GM21717 (cell line): Measurements from ENCODE around the gene CTIF.
"Not testable (repeated sequence)": the region's sequence is repeated elsewhere in the genome, so short reads cannot be mapped to it uniquely, and the experiment has no call there.

Experiments used
- ATAC-seq: cut with Tn5 transposase; IDR thresholded peaks from one replicate; pipeline ENCODE4 v1.9.1; 2021; ENCODE audit warnings: mild to moderate bottlenecking, moderate library complexity; ENCODE audit not compliant: unreplicated experiment

Gene CTIF

DNA sequence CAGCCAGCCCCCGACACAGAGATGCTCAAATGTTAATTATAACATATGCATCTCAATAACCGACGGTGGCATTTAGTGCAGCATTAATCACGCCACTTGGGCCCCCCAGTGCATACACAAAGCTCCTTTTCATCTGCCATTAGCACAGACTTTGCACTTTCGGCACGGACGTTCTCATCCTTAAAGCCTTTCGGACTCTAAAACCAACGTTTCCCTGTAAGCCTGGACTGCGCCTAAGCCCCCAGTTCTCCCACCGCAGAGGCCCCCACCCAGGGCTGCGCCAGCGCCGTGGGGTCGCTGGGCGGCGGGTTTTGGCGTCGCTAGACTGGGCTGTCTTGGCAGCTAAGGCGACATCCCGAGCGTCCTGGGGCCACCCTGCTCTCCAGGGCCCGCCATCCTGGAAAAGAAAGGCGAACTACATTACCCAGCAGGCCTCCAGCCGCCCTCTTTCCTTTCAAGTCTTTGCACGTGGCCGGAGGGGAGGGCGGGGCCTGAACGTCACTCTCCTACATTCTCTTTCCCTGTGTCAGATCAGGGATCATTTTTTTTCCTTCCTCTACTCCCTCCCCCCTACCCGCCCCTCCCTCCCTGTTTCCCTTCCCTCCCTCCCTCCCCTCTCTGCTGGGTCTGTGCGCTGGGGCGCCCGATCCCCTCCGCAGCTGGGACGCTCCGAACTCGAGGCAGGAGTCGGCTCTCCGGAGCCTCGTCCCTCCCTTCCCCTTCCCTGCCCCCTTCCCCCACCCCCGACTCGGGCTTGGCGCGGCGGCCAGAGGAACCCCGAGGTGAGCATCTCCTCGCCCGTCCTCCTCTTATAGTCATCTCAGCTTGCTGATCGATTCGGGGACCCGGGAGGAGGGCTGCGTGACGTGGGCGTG lies at the start of gene CTIF:
Gene CTIF, plus strand, starts transcription at position 501 of the 875 bp plus-strand sequence. CDS start 80,535 bp downstream, outside the sequence.
- peak; percentile 83 for ATAC-seq

DNA sequence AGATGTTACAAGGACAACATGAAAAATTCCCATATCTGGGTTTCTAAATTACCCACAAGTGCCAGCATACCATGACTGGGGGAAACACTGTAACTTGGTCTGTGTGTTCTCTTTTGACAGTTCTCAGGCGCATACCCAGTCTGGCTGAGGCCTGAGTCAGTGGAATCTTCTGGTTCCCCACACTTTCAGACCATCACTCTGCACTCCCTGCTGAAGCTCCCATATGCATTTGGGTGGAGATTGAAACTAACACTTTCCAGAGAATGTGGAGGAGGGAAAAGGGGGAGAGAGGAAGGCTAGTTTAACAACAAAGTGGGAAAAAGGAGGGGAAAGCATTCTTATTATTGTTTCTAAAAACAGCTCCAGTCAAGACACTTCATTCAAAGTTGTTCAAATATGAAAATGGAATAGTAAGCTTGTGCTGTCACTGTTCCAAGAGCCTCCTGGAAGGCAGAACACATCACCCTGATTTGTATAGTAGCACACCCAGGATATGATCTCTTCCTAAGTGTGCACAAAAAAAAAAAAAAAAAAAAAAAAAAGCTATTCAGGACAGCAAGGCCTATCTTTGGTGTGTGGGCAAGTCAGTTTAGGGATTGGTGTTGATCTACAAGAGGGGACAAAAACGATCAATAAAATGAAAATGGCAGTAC lies 48.1 kb upstream of the CTIF start:
- ATAC-seq: no peak

DNA sequence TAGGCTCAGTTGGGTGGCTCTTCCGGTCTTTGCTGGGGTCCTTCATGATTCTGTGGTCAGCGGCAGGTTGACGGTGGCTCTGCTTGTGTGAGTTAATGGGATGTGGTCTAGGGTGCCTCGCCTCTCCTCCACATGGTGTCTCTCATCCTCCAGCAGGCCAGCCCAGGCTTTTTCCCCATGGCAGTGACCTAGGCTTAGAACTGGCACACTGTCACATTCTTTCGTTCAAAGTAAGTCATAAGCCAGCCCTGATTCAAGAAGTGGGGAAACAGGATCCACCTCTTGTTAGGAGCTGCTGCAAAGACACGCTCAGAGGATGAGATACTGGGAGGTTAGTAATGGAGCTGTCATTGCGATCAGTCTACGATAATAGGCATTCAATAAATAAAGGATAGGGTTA lies 46.0 kb upstream of the CTIF start:
- ATAC-seq: no peak

DNA sequence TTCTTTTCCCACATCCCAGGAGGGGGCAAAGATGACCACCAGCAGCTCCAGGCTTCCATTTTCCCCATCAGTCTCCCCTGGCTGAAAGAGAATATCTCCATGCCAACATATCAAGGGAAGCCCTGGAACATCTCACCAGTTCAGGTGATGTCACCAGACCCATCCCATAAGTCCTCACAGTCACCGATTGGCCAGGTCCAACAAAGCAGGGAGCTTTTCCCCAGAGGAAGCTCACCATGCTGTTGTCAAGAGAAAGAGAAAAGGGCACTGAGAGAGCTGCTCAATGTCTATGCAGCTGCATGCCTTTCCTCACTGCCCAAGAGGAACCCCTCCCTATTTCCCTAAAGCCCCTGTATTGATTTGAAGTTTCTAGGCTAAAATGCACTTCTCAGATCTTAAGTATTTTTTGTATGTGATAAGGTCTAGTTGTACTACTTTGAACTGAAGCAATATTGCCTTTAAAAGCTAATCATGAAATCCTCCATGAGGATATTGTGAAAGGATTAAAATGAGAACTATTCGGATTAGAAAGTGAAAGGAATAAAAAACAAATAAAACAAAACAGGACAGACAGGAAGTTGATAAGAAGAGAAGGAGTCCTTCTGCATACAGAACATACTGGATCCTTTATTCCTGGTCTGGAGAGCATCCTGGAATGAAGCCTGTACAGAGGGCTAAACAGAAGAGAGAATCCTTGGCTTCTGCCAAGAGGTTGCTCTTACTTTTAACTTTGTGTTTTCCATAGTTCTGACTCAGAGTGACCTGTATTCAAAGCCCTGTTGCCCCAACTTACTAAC lies 45.2 kb upstream of the CTIF start:
- ATAC-seq: no peak

DNA sequence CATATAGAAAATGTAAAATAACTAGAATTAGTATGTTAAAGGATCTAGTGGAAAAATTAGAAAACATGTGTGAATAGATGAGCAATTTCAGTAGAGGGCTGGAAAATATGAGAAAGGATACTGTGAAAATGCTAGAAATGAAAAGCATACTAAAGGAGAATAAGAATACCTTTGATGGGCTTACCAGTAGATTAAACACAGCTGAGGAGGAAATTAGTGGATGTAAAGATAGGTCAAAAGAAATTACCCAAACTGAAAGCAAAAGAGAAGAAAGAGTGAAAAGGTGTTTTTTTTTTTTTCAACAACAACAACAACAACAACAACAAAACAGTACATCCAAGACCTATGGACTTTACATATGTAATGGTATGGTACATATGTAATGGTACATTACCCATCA lies 41.0 kb upstream of the CTIF start:
- ATAC-seq: no peak

DNA sequence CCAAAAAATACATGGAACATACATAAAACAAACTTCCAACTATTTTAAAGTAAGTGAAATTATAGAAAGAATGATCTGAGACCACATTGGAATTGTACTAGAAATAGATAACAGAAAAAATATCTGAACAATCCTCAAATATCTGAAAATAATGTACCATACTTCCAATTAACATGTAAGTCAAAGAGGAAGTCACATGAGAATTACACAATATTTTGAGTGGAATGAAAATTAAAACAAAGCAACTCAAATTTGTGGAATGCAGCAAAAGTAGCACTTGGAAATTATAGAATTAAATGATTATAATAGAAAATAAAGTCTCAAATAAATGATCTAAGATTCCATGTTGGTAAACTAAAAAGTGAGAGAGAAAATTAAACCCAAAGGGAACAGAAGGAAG lies 38.3 kb upstream of the CTIF start:
- ATAC-seq: no peak

DNA sequence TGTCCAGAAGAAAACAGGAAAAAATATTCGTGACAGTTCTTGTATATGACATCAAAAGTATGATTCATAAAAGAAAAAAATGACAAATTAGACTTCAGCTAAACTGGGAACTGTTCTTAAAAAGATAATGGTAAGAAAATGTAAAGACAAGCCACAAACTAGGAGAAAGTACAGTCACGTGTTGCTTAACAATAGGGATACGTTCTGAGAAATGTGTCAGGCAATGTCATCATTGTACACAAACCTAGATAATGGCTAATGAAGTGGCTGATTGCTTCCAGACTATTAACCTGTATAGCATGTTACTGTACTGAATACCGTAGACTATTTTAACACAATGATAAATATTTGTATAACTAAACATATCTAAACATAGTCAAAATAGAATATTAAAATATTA lies 35.9 kb upstream of the CTIF start:
- no peak for ATAC-seq

DNA sequence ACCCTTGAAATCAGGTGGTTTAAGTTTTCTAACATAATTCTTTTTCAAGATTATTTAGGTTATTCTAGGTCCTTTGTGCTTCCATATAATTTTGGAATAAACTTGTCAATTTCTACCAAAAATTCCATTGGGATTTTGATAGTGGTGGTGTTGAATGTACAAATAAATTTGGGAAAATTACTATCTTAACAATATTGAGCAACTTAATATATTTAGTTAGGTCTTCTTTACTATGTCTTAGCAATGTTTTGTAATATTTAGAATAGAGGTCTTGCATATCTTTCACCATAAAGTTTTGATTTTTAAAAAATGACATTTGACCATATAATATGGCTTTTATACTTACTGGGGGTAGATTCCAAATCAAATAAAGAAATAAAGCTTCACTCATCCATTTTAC lies 34.0 kb upstream of the CTIF start:
- ATAC-seq: no peak

DNA sequence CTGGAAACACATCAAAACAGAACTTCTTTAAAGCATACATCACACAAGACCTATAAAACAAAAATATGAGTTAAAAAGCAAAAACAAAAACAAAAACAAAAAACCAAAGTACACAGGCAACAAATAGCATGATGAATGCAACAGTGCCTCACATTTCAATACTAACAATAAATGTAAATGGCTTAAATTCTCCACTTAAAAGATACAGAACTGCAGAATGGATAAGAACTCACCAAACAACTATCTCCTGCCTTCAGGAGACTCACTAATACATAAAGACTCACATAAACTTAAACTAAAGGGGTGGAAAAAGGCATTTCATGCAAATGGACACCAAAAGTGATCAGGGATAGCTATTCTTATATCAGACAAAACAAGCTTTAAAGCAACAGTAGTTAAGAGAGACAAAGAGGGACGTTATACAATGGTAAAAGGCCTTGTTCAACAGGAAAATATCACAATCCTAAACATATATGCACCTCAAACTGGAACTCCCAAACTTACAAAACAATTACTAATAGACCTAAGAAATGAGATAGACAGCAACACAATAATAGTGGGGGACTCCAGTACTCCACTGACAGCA lies 31.8 kb upstream of the CTIF start:
- not testable (repeated sequence) for ATAC-seq

DNA sequence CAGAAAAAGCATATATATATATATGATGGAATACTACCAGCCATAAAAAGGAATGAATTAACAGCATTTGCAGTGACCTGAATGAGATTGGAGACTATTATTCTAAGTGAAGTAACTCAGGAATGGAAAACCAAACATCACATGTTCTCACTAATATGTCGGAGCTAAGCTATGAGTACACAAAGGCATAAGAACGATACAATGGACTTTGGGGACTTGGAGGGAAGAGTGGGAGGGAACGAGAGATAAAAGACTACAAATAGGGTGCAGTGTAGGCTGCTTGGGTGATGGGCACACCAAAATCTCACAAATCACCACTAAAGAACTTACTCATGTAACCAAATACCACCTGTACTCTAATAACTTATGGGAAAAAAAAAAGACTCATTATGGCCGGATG lies 26.3 kb upstream of the CTIF start:
- ATAC-seq: not testable (repeated sequence)

DNA sequence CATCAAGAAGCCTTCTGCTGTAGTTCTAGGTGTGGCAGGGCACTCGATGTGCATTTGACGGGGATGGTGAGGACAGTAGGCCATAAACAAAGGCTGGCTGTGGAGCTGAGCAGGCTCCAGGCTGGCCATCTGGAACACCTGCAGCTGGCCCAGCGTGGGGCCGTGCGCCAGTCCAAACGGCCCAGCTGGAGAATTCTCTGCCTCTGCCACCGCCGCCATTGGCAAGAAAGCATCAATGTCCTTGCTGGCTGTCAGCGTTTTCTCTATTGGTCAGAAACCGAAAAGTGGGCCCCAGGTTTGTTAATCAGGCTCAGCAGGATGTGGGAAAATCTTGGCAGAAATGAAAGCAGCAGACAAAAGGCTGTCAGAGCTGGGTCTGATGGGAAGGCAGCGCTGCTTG lies 24.0 kb upstream of the CTIF start:
- no peak for ATAC-seq

DNA sequence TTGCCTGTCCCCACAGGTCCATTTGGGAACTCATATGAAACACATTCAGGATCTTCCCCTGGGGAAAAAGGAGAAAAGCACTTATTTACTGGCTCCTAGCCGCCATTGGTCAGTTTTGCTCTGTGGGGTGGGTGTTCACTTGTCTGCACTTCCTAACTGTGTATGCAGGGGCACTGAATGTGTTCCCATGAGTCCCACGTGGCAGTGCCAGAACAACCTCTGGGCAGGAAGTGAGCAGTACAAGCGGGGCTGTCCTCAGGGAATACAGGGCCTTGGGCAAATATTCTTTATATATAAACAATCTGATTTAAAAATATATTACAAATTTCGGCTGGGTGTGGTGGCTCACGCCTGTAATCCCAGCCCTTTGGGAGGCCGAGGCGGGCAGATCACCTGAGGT lies 21.8 kb upstream of the CTIF start:
- no peak for ATAC-seq

DNA sequence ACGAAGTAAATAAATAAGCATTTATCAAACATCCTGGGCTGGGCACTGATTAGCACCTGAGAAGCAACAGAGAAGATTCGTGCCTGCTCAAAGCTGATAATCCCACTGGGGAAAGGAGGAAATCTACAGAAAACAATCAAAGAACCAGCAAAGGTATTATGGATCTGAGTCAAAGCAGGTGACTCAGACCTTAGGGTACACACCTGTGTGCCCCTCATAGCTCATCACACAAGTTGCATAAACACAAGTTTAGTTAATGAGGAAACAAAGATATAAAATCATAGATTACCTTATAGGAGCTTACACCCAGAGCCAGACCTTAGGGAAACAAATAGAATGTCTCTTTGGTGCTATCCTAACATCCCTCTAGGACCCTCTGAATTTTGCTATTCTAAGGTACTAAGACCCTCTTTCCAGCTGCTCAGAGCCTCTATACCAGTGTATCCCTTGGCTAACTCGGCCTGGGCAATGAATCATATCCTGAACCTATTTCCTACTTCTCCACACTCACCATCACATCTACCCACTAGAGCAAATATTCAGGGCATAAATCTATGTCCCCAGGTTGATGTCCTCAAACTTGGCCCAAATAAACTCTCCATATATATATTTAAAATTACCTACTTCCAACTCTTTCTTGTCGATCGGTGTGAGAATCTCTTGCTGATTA lies 19.3 kb upstream of the CTIF start:
- ATAC-seq: no peak

DNA sequence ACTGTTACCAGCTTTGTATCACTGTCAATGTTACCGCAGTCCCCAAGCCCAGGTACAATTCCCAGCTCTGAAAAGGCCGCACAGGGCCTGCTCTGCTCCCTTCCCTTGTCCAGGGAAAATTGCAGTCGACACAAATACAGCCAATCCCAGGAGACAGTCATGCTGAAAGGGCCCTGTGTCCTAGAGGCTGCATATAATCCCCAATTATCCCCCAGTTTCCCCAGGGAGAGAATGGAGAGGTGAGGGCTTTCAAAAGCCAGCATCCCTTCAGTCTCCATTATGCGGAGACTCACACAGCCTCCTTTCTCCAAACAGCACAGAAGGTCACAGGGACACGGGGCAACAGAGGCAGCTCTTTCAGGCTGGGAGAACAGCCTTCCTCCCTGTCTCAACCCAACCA lies 17.1 kb upstream of the CTIF start:
- no peak for ATAC-seq

DNA sequence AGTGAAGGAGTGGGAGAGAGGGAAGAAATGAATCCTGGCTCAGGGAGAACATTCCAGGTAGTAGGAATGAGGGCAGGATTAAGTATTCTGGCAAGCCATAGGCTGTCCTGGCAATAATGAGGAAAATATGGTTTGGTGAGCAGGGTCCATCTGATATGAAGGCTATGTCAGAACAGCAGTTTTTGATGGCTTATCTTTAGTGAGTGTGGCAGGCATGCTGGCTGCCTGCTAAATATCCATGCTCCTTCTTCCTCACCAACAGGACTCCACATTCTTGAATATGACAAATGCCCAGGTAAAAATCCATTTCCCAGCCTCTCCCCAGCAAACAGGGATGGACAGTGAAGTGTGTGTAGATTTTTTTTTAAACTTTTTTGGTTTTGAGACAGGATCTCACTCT lies 13.2 kb upstream of the CTIF start:
- no peak for ATAC-seq

DNA sequence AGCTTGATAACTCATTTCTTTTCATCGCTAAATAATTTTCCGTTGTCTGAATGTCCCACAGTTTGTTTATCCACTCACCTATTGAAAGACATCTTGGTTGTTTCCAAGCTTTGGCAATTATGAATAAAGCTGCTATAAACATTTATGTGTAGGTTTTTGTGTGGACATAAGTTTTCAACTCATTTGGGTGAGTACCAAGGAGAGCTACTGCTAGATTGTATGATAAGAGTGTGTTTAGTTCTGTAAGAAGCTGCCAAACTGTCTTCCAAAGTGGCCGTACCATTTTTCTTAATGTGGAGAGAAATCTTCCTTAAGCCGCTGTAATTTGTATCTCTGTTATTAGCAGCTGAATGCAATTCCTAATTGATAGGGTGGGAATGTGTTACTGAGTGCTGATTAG lies 11.4 kb upstream of the CTIF start:
- no peak for ATAC-seq

DNA sequence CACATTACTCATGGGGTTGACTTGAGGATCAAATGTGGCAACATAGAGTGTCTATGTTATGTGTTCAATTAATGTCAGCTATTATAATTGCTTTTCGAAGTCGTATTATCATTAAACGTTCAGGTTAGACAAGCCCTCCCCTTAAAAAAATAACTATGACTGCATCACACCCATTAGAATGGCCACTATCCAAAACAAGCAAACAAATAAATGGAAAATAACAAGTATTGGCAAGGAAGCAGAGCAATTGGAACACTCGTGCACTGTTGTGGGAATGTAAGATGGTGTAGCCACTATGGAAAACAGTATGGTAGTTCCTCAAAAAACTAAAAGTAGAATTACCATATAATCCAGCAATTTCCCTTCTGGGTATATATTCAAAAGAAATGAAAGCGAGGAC lies 10.0 kb upstream of the CTIF start:
- ATAC-seq: no peak

DNA sequence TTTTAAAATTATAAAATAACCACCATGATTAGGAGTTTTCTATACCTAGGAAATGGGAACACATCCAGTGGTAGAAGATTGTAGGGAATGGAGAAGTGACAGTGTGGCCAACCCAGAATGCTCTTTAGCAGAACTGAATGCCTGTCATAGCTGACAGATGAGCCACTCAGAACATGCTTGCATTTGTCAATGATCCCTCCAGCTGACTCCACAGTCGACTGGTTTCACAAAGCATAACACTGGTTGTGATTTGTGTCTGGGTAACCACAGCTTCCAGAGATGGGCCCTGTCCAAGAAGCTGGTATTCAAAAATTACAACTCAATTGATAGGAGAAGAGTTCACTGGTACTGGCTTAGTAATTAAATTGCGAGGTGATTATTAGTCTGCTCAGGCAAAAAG lies 9.0 kb upstream of the CTIF start:
- no peak for ATAC-seq

DNA sequence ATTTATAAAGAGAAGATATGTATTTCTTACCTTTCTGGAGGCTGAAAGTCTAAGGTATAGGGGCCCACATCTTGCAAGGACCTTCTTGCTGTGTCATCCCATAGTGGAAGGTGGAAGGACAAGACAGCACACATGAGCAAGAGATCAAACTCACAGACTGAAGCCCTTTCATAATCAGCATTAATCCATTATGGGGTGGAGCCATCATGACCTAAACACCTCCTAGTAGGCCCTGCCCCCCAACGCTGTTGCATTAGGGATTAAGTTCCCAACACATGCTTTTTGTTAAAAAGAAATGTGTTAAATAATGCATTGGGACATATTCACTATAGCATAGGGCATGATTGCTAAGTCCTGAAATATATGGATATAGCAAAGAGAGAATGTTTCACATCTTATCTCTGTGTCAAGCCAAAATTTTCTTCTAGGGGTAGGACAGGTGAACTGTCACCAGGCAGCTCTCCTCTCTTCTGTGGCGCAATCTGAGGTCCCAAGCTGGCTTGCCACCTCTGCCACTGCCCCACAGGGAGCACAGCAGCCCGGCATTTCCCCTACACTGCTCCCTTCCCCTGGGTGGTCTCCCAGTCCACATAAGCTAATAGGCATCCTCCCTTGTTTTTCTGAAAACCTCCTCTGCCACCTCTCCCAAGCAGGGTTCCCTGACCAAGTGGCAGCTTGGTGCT lies 8.3 kb upstream of the CTIF start:
- no peak for ATAC-seq

DNA sequence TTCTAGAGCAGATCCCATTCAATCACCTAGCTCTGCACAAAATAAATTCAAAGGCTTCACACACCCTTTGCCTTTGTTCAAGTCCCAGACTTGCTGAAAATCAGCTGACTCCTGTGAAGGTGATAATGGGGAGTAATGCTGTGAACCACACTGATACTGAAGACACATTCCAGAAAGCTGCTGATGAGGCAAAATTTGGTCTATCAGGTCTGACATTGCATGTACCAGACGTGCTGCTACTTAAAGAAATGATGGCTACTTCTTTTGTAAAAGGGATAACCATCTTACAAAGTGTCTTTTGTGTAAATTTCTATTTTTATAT lies 7.8 kb upstream of the CTIF start:
- ATAC-seq: no peak
